Upper lobe of left lung (tissue), 4 donors: ENCODE data around the gene CHKA.

ENCODE experiments used
- EP300 ChIP-seq, 4 donors: sonication (generic); formaldehyde crosslinking; IDR thresholded peaks; one replicate each; pipeline ENCODE4 v1.5.1; 2017; ENCODE audit warnings: antibody characterized with exemption in 4 of 4, control low read depth in 2 of 4
- POLR2A ChIP-seq, 4 donors: fragments of 450-650 bp; IDR thresholded peaks; one replicate each; pipeline ENCODE4 v1.5.1; 2016 to 2017; ENCODE audit warnings: antibody characterized with exemption in 4 of 4, mild to moderate bottlenecking in 2 of 4

DNA sequence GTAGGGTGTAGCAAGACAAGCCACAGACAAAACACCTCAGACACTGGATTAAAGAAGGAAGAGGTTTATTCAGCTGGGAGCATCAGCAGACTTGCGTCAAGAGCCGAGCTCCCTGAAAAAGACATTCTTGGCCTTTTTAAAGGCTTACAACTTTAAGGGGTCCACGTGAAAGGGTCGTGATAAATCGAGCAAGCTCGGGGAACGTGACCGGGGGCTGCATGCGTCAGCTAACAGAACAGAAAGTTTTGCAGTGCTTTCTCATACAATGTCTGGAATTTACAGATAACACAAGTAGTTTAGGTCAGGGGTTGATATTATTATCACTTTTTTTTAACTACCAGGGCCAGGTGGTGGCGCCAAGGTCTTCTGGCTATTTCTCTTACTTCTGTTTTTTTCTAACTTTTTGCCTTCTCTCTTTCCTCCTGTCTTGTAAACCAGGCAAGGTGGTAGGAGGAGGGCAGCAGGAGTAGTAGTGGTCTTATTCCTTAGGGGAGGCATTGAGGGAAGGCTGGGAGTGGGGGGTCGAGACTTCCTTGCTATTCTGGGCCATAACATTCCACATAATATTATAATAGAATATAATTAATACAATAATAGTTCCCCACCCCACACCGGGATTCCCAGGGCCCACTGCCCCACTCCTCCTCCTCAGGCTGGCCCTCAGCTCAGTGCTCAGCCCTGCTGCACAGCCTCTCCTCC, 111.6 kb downstream of the CHKA start:
- TF ChIP-seq EP300 (IDR thresholded peaks at IDR 0.05) (no peak), POLR2A (IDR thresholded peaks at IDR 0.05) (no peak)
